ENCODE data around the gene MID1IP1. TPM values are rescaled to one million over a fixed set of nuclear protein-coding genes. Genes with fewer than 3 reads are reported as not detected.

The MID1IP1 gene
- total RNA-seq, 1 donor from 2014 or later: 44.9 TPM

DNA sequence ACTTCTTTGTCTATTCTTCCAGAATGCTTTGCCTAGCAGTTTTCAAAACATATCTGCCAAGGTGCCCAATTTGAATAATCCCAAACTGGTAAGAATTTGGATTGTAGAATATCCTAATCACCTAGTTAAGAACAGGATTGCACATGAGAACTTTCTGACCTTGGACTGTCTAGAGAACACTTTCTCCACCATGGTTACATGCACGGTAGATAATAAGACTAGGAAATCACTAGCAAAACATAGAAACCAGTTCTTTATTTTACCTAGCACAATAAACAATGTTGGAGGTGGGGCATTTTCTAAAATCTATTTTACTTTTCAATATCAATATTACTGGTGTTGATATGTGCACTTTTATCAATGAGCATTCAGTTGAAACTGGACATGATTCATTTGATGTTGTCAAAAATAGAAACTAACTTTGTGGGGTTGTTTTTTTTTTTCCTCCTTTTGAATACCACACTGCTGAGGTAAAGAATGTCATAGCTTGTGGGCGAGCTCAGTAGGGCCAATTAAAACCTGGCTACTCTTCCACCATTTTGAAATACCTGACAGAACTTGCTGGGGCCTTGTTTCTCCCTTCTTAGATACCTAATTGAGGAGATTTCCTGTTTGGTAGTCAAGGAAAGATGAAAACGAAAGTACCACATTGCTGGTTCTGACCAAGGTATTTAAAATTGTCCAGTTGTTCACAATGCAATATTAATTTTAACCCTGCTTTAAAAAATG is 10.4 kb downstream of the MID1IP1 start:
- H3K4me3 Mint-ChIP-seq (ENCODE audit: unreplicated experiment): no peak overlapping the region
- H3K27me3 Mint-ChIP-seq (ENCODE audit: unreplicated experiment): peaks cover 3% of the 10 kb centered on the region
- H3K4me1 Mint-ChIP-seq (ENCODE audit: low read depth, unreplicated experiment): peaks cover 5% of the 10 kb centered on the region
- TF ChIP-seq, protein P1, sequence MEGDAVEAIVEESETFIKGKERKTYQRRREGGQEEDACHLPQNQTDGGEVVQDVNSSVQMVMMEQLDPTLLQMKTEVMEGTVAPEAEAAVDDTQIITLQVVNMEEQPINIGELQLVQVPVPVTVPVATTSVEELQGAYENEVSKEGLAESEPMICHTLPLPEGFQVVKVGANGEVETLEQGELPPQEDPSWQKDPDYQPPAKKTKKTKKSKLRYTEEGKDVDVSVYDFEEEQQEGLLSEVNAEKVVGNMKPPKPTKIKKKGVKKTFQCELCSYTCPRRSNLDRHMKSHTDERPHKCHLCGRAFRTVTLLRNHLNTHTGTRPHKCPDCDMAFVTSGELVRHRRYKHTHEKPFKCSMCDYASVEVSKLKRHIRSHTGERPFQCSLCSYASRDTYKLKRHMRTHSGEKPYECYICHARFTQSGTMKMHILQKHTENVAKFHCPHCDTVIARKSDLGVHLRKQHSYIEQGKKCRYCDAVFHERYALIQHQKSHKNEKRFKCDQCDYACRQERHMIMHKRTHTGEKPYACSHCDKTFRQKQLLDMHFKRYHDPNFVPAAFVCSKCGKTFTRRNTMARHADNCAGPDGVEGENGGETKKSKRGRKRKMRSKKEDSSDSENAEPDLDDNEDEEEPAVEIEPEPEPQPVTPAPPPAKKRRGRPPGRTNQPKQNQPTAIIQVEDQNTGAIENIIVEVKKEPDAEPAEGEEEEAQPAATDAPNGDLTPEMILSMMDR (IDR thresholded peaks at IDR 0.05; ENCODE audit: partially characterized antibody, unreplicated experiment): no peak
- no peaks in the 10 kb centered on the region for H3K36me3 Mint-ChIP-seq (ENCODE audit: unreplicated experiment)
- no peak overlapping the region for H3K27ac Mint-ChIP-seq (ENCODE audit: unreplicated experiment)
- no peak for DNase-seq
- H3K9me3 Mint-ChIP-seq (ENCODE audit: unreplicated experiment): no peaks in the 10 kb centered on the region

- TF ChIP-seq, protein P1 (IDR thresholded peaks at IDR 0.05; ENCODE audit: partially characterized antibody, unreplicated experiment): no peak
- H3K4me1 Mint-ChIP-seq (ENCODE audit: low read depth, unreplicated experiment): no peaks in the 10 kb centered on the region
- H3K27me3 Mint-ChIP-seq (ENCODE audit: unreplicated experiment): no peaks in the 10 kb centered on the region
- H3K36me3 Mint-ChIP-seq (ENCODE audit: unreplicated experiment): no peaks in the 10 kb centered on the region
- DNase-seq: no peak
- no peak overlapping the region for H3K4me3 Mint-ChIP-seq (ENCODE audit: unreplicated experiment)
- H3K27ac Mint-ChIP-seq (ENCODE audit: unreplicated experiment): no peak overlapping the region
- no peaks in the 10 kb centered on the region for H3K9me3 Mint-ChIP-seq (ENCODE audit: unreplicated experiment)
These were observed 14.9 kb downstream of the MID1IP1 start for GRCh38 chrX:38816155-38816554.

DNA sequence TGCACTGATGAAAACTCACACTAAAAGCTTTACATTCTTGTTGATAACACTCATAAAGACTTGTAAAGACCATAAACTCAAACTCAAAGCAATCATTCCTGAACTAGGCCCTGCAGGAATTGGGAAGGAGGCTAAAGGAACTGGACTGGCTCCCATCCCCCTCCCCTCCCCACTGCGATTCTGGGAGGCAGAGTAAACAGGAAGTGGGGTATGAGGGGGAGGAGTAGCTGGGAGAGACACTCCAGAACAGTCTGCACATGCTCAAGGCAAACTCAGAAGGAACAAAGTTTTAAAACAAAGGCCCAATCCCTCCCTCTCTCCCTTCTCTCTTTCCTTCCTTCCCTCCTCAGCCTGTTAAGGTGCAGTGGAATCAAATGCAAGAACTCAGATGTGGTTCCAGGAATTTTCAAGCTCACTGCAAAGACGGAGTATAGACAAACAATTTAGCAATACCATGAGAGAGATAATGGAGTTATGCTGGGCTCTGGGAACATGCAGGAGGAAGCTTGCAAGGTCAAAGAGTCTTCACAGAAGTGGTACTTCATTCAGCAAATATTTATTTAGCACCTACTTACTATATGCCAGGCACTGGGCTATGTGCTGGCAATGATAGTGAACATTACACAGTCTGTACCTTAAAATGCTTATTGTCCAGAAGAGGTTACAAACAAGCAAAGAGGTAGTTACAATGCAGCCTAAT is 15.9 kb downstream of the MID1IP1 start:
- DNase-seq: no peak
- no peaks in the 10 kb centered on the region for H3K27me3 Mint-ChIP-seq (ENCODE audit: unreplicated experiment)
- no peaks in the 10 kb centered on the region for H3K9me3 Mint-ChIP-seq (ENCODE audit: unreplicated experiment)
- no peak overlapping the region for H3K27ac Mint-ChIP-seq (ENCODE audit: unreplicated experiment)
- no peaks in the 10 kb centered on the region for H3K36me3 Mint-ChIP-seq (ENCODE audit: unreplicated experiment)
- H3K4me1 Mint-ChIP-seq (ENCODE audit: low read depth, unreplicated experiment): no peaks in the 10 kb centered on the region
- H3K4me3 Mint-ChIP-seq (ENCODE audit: unreplicated experiment): no peak overlapping the region
- TF ChIP-seq, protein P1 (IDR thresholded peaks at IDR 0.05; ENCODE audit: partially characterized antibody, unreplicated experiment): no peak

GRCh38 chrX:38819163-38819562 is 17.9 kb downstream of the MID1IP1 start:
- no peak for DNase-seq
- Mint-ChIP-seq H3K4me1 (ENCODE audit: low read depth, unreplicated experiment) (no peaks in the 10 kb centered on the region), H3K4me3 (ENCODE audit: unreplicated experiment) (no peak overlapping the region), H3K27ac (ENCODE audit: unreplicated experiment) (no peak overlapping the region), H3K27me3 (ENCODE audit: unreplicated experiment) (no peaks in the 10 kb centered on the region), H3K9me3 (ENCODE audit: unreplicated experiment) (no peaks in the 10 kb centered on the region), H3K36me3 (ENCODE audit: unreplicated experiment) (no peaks in the 10 kb centered on the region)
- TF ChIP-seq, protein P1 (IDR thresholded peaks at IDR 0.05; ENCODE audit: partially characterized antibody, unreplicated experiment): no peak

DNA sequence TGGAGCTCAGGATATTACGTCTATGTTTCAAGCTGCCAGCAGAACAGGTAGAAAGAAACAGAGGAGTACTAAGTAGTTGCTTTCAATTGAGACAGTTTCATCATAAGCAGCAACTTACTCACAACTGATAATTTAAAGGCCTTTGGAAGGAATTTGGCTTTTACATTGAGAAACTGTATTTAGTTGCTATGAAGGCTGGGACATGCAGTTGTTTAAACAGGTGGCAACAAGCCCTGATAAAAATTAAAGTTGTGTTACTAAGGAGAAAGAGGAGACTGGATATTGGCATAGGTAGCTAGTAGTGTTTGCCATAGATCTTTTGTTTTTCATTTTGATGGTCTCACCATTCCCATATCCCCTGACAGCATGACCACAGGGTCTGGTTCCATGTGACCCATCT is 18.4 kb downstream of the MID1IP1 start:
- DNase-seq: no peak
- Mint-ChIP-seq H3K4me3 (ENCODE audit: unreplicated experiment) (no peak overlapping the region), H3K4me1 (ENCODE audit: low read depth, unreplicated experiment) (no peaks in the 10 kb centered on the region), H3K9me3 (ENCODE audit: unreplicated experiment) (no peaks in the 10 kb centered on the region), H3K27ac (ENCODE audit: unreplicated experiment) (no peak overlapping the region), H3K36me3 (ENCODE audit: unreplicated experiment) (no peaks in the 10 kb centered on the region), H3K27me3 (ENCODE audit: unreplicated experiment) (no peaks in the 10 kb centered on the region)
- TF ChIP-seq, protein P1 (IDR thresholded peaks at IDR 0.05; ENCODE audit: partially characterized antibody, unreplicated experiment): no peak

Data from glutamatergic neuron (in vitro differentiated cells).